Activated T-cell treated with anti-CD3 and anti-CD28 coated beads, Interleukin-2, amount 50 U/mL, for 24 hours (primary cell): ENCODE data around the gene GALNT10.
A peak's percentile ranks its signal among the peaks of the same experiment; 100 is the strongest.

Source experiments
- DNase-seq: peaks from one replicate; pipeline ENCODE4 v3.0.0-alpha.2; 2020
- H3K27ac Mint-ChIP-seq: 2 replicates; pipeline ENCODE4 v1.8.0; 2020; ENCODE audit warnings: mild to moderate bottlenecking, mixed read lengths
- H3K27me3 Mint-ChIP-seq: 2 replicates; pipeline ENCODE4 v1.8.0; 2020; ENCODE audit warnings: mixed read lengths
- H3K36me3 Mint-ChIP-seq: 2 replicates; pipeline ENCODE4 v1.8.0; 2020; ENCODE audit warnings: low read depth, mixed read lengths
- H3K4me1 Mint-ChIP-seq: 2 replicates; pipeline ENCODE4 v1.8.0; 2020; ENCODE audit warnings: low read depth, mixed read lengths
- H3K4me3 Mint-ChIP-seq: 2 replicates; pipeline ENCODE4 v1.8.0; 2020; ENCODE audit warnings: mild to moderate bottlenecking, moderate library complexity, mixed read lengths
- H3K9me3 Mint-ChIP-seq: 2 replicates; pipeline ENCODE4 v1.8.0; 2020; ENCODE audit warnings: mixed read lengths

GALNT10 gene

GRCh38 chr5:154193701-154194121 lies 3.2 kb downstream of the GALNT10 start:
- Mint-ChIP-seq H3K4me1 (peaks cover 74% of the 10 kb centered on the region), H3K36me3 (peaks cover 51% of the 10 kb centered on the region), H3K9me3 (no peaks in the 10 kb centered on the region), H3K27ac (no peak overlapping the region), H3K4me3 (no peak overlapping the region), H3K27me3 (peaks cover 8% of the 10 kb centered on the region)
- no peak for DNase-seq

GRCh38 chr5:154194345-154195329 lies 4.1 kb downstream of the GALNT10 start:
- no peak for DNase-seq
- H3K27ac Mint-ChIP-seq, result no peak overlapping the region
- no peak overlapping the region for H3K4me3 Mint-ChIP-seq
- no peaks in the 10 kb centered on the region for H3K27me3 Mint-ChIP-seq
- H3K4me1 Mint-ChIP-seq, result peaks cover 74% of the 10 kb centered on the region
- no peaks in the 10 kb centered on the region for H3K9me3 Mint-ChIP-seq
- H3K36me3 Mint-ChIP-seq, result peaks cover 60% of the 10 kb centered on the region

- DNase-seq, result no peak
- Mint-ChIP-seq H3K9me3 (no peaks in the 10 kb centered on the region), H3K36me3 (peaks cover 72% of the 10 kb centered on the region), H3K27me3 (no peaks in the 10 kb centered on the region), H3K4me3 (no peak overlapping the region), H3K4me1 (peaks cover 86% of the 10 kb centered on the region), H3K27ac (peak overlapping the region; percentile 24)
Observed at GRCh38 chr5:154196281-154196680, 5.7 kb downstream of the GALNT10 start.

GRCh38 chr5:154196955-154197652 lies 6.6 kb downstream of the GALNT10 start:
- Mint-ChIP-seq H3K4me3 (no peak overlapping the region), H3K36me3 (peaks cover 76% of the 10 kb centered on the region), H3K9me3 (no peaks in the 10 kb centered on the region), H3K27ac (peak overlapping the region; percentile 86), H3K4me1 (peaks cover 86% of the 10 kb centered on the region), H3K27me3 (no peaks in the 10 kb centered on the region)
- DNase-seq, result no peak

GRCh38 chr5:154197801-154198491 lies 7.4 kb downstream of the GALNT10 start:
- Mint-ChIP-seq H3K4me3 (peak overlapping the region; percentile 41), H3K4me1 (peaks cover 86% of the 10 kb centered on the region), H3K9me3 (no peaks in the 10 kb centered on the region), H3K27ac (peak overlapping the region; percentile 86), H3K27me3 (no peaks in the 10 kb centered on the region), H3K36me3 (peaks cover 76% of the 10 kb centered on the region)
- DNase-seq, result peak; percentile 69

- H3K4me1 Mint-ChIP-seq, result peaks cover 87% of the 10 kb centered on the region
- H3K4me3 Mint-ChIP-seq, result peak overlapping the region; percentile 41
- H3K27ac Mint-ChIP-seq, result peak overlapping the region; percentile 86
- H3K36me3 Mint-ChIP-seq, result peaks cover 69% of the 10 kb centered on the region
- H3K27me3 Mint-ChIP-seq, result no peaks in the 10 kb centered on the region
- H3K9me3 Mint-ChIP-seq, result no peaks in the 10 kb centered on the region
- DNase-seq, result no peak
Observed at GRCh38 chr5:154198611-154199230, 8.2 kb downstream of the GALNT10 start.

GRCh38 chr5:154199263-154199662 lies 8.7 kb downstream of the GALNT10 start:
- no peak for DNase-seq
- no peaks in the 10 kb centered on the region for H3K27me3 Mint-ChIP-seq
- peaks cover 68% of the 10 kb centered on the region for H3K36me3 Mint-ChIP-seq
- no peak overlapping the region for H3K4me3 Mint-ChIP-seq
- no peaks in the 10 kb centered on the region for H3K9me3 Mint-ChIP-seq
- H3K4me1 Mint-ChIP-seq, result peaks cover 88% of the 10 kb centered on the region
- peak overlapping the region; percentile 18 for H3K27ac Mint-ChIP-seq

- Mint-ChIP-seq H3K4me3 (no peak overlapping the region), H3K9me3 (no peaks in the 10 kb centered on the region)
Observed at GRCh38 chr5:154199671-154200220, 9.2 kb downstream of the GALNT10 start.

GRCh38 chr5:154200221-154200620 lies 9.7 kb downstream of the GALNT10 start:
- no peak for DNase-seq
- peaks cover 68% of the 10 kb centered on the region for H3K36me3 Mint-ChIP-seq
- peaks cover 89% of the 10 kb centered on the region for H3K4me1 Mint-ChIP-seq
- no peaks in the 10 kb centered on the region for H3K9me3 Mint-ChIP-seq
- H3K27me3 Mint-ChIP-seq, result no peaks in the 10 kb centered on the region
- no peak overlapping the region for H3K27ac Mint-ChIP-seq
- H3K4me3 Mint-ChIP-seq, result no peak overlapping the region

More at GRCh38 chr5:154199671-154200220, 9.2 kb downstream of the GALNT10 start:
- Mint-ChIP-seq H3K4me1 (peaks cover 89% of the 10 kb centered on the region), H3K27me3 (no peaks in the 10 kb centered on the region), H3K36me3 (peaks cover 69% of the 10 kb centered on the region), H3K27ac (peak overlapping the region; percentile 18)
- DNase-seq, result no peak

- Mint-ChIP-seq H3K4me1 (peaks cover 83% of the 10 kb centered on the region), H3K27ac (peak overlapping the region; percentile 58)
- DNase-seq, result no peak
Observed at GRCh38 chr5:154201108-154201769, 10.7 kb downstream of the GALNT10 start.

GRCh38 chr5:154202379-154203260 lies 12.1 kb downstream of the GALNT10 start:
- H3K4me3 Mint-ChIP-seq, result peak overlapping the region; percentile 74
- H3K27me3 Mint-ChIP-seq, result no peaks in the 10 kb centered on the region
- H3K27ac Mint-ChIP-seq, result peak overlapping the region; percentile 91
- peaks cover 67% of the 10 kb centered on the region for H3K36me3 Mint-ChIP-seq
- peak; percentile 66 for DNase-seq
- peaks cover 71% of the 10 kb centered on the region for H3K4me1 Mint-ChIP-seq
- no peaks in the 10 kb centered on the region for H3K9me3 Mint-ChIP-seq

More at GRCh38 chr5:154201108-154201769, 10.7 kb downstream of the GALNT10 start:
- Mint-ChIP-seq H3K4me3 (no peak overlapping the region), H3K9me3 (no peaks in the 10 kb centered on the region), H3K27me3 (no peaks in the 10 kb centered on the region), H3K36me3 (peaks cover 65% of the 10 kb centered on the region)

- H3K4me3 Mint-ChIP-seq, result no peak overlapping the region
- no peaks in the 10 kb centered on the region for H3K9me3 Mint-ChIP-seq
- H3K4me1 Mint-ChIP-seq, result peaks cover 58% of the 10 kb centered on the region
- H3K36me3 Mint-ChIP-seq, result peaks cover 68% of the 10 kb centered on the region
- DNase-seq, result no peak
- H3K27me3 Mint-ChIP-seq, result no peaks in the 10 kb centered on the region
- peak overlapping the region; percentile 91 for H3K27ac Mint-ChIP-seq
Observed at GRCh38 chr5:154203798-154204578, 13.5 kb downstream of the GALNT10 start.
